NCI-H1417 (cell line): Measurements from ENCODE around the gene FAM118A.
"Not testable (repeated sequence)": the region's sequence is repeated elsewhere in the genome, so short reads cannot be mapped to it uniquely, and the experiment has no call there.

Source experiments
- DNase-seq, 3 experiments: peaks; one replicate each; lab custom pipeline; 2025; lab: John Stamatoyannopoulos, UW

Gene FAM118A

DNA sequence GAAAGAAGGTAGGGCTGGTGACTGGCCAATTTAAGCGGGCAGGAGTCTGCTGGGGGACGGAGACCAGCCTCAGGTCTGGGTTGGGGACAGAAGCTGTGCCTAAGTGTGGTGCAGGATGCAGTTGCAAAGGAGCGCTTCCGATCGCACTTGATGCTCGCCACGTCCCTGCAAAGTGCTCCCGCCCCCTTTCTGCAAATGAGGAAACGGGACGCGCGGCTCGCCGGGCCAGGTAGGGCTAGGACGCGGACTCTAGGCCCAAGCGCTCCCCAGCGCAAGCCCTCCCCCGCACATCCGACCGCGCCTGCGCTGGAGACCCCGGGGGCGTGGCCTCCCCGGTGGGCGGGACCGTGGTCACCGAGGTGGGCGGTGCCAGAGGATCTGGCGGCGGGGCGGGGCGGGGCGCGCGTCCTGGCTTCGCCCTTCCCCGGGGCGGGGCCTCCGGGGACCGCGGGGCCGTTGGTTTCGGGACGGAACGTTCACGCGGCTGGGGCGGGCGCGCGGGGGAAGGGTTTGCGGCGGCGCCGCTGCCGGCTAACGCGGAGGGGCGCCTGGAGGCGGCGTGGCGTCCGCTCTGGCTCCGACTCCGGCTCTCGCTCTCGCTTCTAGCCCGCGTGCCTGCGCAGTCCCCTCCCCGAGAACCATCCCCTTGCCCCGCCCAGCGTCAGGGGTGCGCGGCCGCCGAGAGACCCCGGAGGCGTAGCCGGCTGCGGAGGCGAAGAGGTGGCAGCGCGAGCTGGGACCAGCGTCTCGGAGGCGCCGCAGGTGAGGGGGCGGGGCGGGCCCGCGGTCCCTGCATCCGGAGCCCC, at the start of gene FAM118A:
TSS of gene FAM118A (plus strand) at position 513 of the 806 bp plus-strand sequence. CDS start 12,446 bp downstream, outside the sequence.
- peak; percentile 87 to 89 (median 89) for DNase-seq

GRCh38 chr22:45260395-45260759, 49.4 kb upstream of the FAM118A start:
- not testable (repeated sequence) for DNase-seq

DNA sequence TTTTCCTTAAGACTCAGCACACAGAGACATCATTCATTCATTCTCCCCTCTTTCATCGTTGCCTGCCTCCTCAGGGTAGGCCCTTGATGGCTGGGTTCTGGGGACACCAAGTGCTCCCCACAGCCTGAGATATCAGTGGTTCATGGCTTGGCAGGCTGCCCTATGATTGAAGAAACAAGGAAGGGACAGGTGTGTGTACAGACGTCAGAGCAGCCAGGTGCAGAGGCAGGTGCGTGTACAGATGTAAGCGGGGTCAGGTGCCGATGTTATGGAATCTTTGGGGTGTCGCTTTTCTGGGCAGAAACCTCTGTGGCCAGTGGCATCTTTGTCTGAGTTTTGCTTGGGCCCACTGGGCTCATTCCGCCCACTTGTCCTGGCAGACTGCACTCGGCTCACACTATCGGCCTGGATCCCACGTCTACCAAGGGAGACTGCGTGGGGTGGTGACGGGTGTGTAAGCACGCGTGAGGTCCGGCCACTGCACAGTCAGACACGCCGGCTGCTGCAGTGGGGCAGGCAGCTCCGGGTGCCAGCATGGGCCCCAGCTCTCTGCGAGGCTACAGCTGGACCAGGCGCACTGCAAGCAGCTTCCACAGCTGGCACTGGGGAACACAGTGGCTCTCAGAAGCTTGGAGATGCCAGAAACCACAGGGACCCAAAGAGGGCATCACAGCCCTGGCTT, 48.2 kb upstream of the FAM118A start:
- DNase-seq = peak in 1 of 3 experiments; percentile 4

GRCh38 chr22:45262195-45262930, 47.4 kb upstream of the FAM118A start:
- no peak for DNase-seq

DNA sequence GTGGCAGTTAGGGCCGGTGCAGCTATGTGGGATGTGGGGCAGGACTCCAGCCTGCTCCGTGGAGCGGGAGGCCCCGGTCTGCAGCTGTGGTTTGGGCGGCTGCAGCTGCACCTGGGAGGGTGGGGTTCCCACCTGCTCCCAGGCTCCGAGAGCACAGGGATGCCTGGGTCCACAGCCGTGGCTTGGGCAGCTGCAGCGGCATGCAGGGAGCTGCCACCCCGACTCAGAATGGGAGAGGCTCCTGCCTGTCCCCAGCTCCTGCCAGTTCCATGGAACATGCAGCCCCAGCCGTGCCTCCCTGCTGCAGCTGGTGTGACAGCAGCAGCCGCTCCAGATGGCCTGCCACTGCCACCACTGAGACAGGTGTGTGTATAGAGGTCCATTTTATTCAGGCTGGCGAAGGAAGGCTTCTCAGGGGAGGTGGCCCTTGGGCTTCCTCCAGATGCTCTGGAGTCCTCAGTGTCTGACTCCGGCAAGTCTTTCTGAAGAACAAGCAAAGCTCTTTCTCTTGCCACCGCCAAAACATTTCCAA, 46.7 kb upstream of the FAM118A start:
- DNase-seq = no peak

- peak in 2 of 3 experiments; percentile 11 to 65 for DNase-seq
Observed at GRCh38 chr22:45263463-45264269, 46.1 kb upstream of the FAM118A start.

GRCh38 chr22:45265535-45265934, 44.2 kb upstream of the FAM118A start:
- no peak for DNase-seq

- peak; percentile 19 to 69 (median 60) for DNase-seq
Observed at GRCh38 chr22:45268167-45268957, 41.4 kb upstream of the FAM118A start.

GRCh38 chr22:45268958-45269844, 40.5 kb upstream of the FAM118A start:
- peak; percentile 60 to 74 (median 65) for DNase-seq

DNA sequence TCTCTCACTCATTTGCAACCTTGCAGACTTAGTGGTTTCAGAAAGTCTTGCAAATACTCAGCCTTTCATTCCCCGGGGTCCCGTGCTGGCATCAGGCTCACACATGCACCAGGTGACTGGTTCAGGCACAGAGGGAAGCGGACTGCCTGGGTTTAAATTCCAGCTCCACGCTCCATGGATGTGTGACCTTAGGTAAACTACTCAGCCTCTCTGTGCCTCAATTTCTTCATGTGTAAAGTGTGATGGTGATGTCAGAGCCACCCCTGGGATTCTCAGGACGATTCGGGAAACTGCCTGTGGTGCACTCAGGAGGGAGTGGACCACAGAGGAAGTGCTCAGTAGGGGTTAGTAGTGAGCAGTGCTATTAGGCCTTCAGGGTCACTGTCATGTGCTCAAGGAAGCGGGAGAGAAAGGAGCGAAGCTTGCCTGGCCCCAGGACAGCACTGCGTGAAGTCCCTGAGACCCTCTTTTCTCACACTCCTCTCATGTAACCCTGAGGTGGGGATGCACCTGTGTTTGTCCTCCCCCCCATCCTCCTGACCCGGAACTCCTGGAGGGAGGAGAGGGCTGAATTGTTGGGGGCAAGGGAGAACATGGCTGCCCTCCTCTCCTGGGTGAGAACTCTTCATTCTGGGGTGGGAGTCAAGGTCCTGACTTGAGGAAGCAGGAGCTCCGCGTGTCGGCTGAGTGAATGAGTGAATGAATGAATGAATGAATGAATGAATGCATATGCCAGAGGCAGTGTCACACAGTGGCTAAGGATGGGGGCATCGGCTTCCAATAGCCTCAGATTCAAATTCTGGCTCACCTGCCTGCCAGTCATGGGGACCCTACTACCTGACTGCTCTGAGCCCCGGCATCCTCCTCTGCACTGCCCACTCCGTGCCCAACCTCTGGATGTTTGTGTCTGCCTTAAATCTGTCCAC, 39.4 kb upstream of the FAM118A start:
- DNase-seq = no peak

DNA sequence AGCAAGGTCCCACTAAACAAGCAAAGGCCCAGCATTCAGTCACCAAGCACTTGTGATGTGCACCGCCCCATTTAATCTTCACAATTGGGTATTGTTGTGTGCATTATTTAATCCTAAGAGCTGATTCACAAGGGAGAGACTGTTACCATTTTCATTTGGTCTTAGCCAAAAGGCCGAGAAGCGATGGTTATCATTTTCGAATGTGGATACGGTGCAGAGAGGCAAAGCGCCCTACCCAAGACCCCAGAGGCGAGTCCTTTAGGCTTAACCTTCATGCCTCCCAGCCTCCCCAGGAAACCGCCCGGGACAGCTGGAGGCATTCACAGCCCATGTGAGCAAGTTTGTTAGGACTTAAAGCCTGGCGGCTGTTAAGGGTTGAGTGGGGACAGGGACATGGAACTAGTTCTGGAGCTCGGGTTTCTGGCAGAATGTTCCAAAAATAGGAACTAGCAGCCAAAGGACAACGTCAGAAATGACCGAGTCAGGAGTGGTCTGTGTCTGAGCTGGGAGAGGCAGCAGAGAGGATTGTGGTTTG, 38.0 kb upstream of the FAM118A start:
- DNase-seq = no peak

DNA sequence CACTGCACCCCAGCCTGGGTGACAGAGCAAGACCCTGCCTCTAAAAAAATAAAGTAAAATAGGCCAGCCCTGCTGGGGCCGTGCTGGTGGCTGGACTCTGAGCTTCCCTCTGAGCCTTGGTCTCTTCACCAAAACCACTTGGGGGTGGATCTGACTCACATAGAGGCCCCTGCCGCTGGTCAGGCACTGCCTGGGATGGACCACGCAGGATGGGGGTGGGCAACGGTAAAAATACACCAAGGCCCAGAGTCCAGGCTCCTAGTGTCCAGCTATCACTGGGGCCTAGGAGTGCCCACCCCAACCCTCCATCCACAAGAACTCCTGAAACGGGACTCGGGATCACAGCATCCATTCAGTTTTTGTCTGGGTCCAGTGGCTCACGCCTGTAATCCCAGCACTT, 37.2 kb upstream of the FAM118A start:
- DNase-seq = no peak

DNA sequence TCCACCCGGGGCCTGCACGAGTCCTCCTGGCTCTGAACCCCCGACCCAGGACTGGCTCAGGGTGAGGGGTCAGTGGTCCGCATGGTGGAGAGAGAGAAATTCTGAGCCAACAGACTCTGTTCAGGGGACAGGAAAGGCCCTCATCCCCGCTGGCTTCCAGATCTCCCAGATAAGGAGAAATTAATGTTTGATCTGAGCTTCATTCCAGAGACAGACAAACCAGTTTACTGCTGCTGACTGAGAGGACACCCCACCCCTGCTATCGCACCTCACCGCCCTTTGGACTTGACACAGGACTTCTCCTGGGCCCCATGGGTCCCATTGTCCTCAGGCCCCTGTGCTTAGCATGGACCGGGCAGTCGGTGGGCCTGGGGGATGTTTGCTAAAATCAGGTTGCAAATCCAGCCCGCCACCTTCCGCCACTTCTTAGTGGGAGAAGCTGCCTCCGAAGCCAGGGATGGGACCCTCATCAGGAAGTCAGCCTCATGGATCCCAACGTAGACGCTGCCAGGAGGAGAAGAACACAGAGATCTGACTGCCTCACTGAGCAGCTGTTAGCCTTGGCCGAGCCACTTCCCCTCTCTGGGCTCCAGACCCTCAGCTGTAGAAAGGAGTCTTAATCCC, 36.2 kb upstream of the FAM118A start:
- no peak for DNase-seq

GRCh38 chr22:45276507-45277105, 33.1 kb upstream of the FAM118A start:
- peak in 1 of 3 experiments; percentile 32 for DNase-seq

- not testable (repeated sequence) for DNase-seq
Observed at GRCh38 chr22:45277720-45278119, 32.0 kb upstream of the FAM118A start.

GRCh38 chr22:45278125-45278524, 31.6 kb upstream of the FAM118A start:
- no peak for DNase-seq

- DNase-seq = no peak
Observed at GRCh38 chr22:45280587-45280980, 29.1 kb upstream of the FAM118A start.
